Measurements from ENCODE around the gene DCC. TPM values are rescaled to one million over a fixed set of nuclear protein-coding genes. Genes with fewer than 3 reads are reported as not detected.

Gene DCC
- total RNA-seq, 2 experiments from 2014 or later, result not detected

DNA sequence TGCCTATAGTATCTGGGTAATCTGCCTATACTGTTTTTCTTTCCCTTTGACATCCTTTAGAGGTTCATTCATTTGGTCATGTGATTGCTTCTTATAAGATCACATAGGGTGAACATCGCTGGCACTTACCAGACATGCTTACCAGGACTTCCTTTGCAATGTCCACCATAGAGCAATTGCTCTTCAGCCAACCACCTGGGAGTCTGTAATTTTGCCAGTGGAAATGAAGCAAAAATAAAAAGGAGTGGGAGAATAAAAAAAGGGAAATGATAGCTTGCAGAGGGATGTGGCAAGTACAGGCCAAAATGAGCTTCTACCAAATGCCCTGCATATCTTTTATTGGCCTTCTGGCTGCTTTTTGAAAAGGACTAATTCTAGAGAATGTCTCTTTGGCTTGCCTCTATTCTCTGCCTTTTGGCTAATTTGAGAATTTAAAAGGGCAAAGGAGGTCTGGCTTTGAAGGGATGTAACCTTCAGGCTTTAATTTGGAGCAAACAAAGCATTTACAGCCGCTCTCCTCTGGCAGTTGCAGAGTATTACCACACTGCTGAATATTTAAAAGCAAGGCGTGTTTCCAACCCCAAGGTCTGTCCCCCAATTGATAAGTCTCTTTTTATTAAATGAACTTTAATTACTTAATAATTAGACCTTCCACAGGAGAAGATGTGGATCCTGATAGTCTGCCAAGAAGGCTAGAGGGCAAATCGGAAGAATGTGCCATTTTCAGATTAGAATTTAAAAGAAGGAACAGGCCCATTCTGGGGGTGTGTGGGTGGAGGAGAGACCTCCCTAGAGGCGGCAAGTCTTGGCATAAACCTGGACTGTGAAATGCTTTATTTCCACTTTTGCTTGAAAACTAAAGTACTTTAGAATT is 557.9 kb downstream of the DCC start:
- Mint-ChIP-seq H3K4me1 (ENCODE audit: low read depth) (no peaks in the 10 kb centered on the region), H3K36me3 (ENCODE audit: low read depth) (no peaks in the 10 kb centered on the region), H3K27ac (no peak overlapping the region), H3K27me3 (ENCODE audit: low read depth) (no peaks in the 10 kb centered on the region), H3K9me3 (ENCODE audit: insufficient read depth) (no peaks in the 10 kb centered on the region), H3K4me3 (no peak overlapping the region)
- ChIA-PET CTCF (no interaction called here), POLR2A (no interaction called here)
- no peak for DNase-seq
- no peak for ATAC-seq

DNA sequence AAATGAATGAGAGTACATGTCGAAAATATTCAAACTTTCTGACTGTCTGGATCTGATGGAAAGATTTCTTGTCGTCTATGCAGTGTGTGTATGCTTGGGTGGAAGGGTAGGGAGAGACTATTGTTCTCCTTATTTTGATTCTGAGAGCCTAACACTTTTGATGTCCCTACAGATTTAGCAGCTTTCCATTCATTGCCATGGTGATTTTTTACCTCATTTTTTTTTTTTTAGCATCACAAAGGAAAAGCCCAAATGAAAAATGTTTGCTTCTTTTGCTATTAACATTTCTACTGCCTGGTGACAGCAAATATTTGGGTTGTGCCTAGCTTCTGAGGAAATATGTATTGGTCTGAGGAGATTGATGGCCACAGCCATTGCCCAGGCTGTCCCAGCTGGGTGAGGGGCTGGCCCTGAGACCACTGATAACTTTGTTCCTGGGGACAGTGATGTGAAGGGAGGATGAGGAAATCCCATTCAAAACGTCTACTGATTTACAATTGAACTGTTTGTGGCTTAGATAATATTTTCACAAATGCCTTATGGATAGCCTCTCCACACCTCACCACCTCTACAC is 558.6 kb downstream of the DCC start:
- no peaks in the 10 kb centered on the region for H3K4me1 Mint-ChIP-seq (ENCODE audit: low read depth)
- ChIA-PET POLR2A (no interaction called here), CTCF (no interaction called here)
- H3K4me3 Mint-ChIP-seq, result no peak overlapping the region
- H3K36me3 Mint-ChIP-seq (ENCODE audit: low read depth), result no peaks in the 10 kb centered on the region
- no peak overlapping the region for H3K27ac Mint-ChIP-seq
- no peaks in the 10 kb centered on the region for H3K9me3 Mint-ChIP-seq (ENCODE audit: insufficient read depth)
- DNase-seq, result no peak
- no peak for ATAC-seq
- H3K27me3 Mint-ChIP-seq (ENCODE audit: low read depth), result no peaks in the 10 kb centered on the region

DNA sequence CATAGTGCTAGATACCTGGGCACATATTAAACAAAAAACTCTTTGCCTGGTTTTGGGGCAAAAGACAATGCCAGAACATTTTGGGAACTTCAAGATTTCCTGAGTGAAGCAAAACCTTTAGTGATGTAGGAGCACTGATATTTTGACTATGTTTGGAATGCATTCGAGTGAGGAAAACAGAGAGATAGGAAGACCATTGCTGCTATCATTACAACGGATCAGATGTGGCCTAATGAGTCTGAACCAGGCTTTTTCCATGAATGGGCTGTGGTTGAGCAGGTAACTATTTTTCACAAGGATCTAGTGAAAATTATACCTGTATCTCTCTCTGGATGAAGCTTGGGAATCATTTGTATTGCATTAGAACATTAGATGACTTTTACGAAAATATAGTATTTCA is 562.2 kb downstream of the DCC start:
- CTCF ChIA-PET, result no interaction called here

DNA sequence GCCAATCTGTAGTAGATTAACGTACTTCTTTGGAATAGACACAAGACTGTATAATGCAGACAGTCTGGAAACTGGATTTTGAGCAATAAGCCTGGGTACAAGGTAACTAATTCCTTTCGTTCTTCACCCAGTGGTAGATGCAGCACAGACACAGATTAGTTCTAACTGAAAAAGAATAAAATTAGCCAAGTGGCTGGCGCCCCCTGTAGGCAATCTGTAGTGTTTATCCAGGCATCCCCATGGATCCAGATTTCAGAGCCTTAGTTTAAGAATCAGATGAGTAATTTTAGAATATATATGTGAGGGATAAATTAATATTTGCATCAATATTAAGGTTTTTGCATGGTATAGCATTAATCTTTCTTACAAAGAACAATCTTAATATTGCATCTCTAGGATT is 563.9 kb downstream of the DCC start:
- H3K27ac Mint-ChIP-seq, result no peak overlapping the region
- ChIA-PET CTCF (no interaction called here), POLR2A (no interaction called here)
- peak; percentile 20 for DNase-seq
- H3K9me3 Mint-ChIP-seq (ENCODE audit: insufficient read depth), result no peaks in the 10 kb centered on the region
- no peaks in the 10 kb centered on the region for H3K36me3 Mint-ChIP-seq (ENCODE audit: low read depth)
- no peak overlapping the region for H3K4me3 Mint-ChIP-seq
- no peaks in the 10 kb centered on the region for H3K27me3 Mint-ChIP-seq (ENCODE audit: low read depth)
- ATAC-seq, result no peak
- H3K4me1 Mint-ChIP-seq (ENCODE audit: low read depth), result no peaks in the 10 kb centered on the region

More for the DNA sequence above, 562.2 kb downstream of the DCC start:
- no peak for ATAC-seq
- Mint-ChIP-seq H3K27me3 (ENCODE audit: low read depth) (no peaks in the 10 kb centered on the region), H3K9me3 (ENCODE audit: insufficient read depth) (no peaks in the 10 kb centered on the region), H3K27ac (no peak overlapping the region), H3K4me1 (ENCODE audit: low read depth) (no peaks in the 10 kb centered on the region), H3K4me3 (no peak overlapping the region), H3K36me3 (ENCODE audit: low read depth) (no peaks in the 10 kb centered on the region)
- DNase-seq, result no peak
- POLR2A ChIA-PET, result no interaction called here

DNA sequence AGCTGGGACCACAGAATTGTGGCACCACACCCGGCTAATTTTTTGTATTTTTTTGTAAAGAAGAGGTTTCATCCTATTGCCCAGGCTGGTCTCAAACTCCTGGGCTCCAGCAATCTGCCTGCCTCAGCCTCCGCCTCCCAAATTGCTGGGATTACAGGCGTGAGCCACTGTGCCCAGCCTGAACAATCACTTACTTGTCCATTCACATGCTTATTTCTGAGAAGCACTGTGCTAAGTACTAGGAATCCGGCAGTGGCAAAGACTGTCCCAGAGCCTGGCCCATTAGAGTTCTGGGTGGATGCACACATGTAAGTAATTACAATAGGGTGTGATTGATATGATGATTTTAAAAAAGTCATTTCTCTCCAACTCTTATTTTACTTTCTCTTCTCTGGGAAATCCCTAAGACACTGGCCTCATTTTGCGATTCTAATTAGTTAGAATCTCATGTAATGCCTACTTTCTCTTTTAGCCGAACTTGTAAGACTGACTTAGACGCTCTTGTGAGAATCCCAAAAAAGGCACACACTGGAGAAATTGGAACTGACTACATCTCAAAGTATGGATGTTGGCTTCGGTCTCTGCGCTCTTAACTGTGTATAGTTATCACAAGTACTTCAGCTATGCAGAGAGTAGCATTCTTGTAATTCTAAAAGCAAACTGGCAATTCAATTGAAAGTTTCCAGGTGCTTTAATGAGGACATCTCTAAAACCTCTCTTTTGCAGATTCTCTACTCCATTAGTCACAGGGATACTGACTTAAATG is 567.7 kb downstream of the DCC start:
- Mint-ChIP-seq H3K9me3 (ENCODE audit: insufficient read depth) (no peaks in the 10 kb centered on the region), H3K4me1 (ENCODE audit: low read depth) (no peaks in the 10 kb centered on the region), H3K4me3 (no peak overlapping the region), H3K27ac (no peak overlapping the region), H3K36me3 (ENCODE audit: low read depth) (no peaks in the 10 kb centered on the region), H3K27me3 (ENCODE audit: low read depth) (no peaks in the 10 kb centered on the region)
- no peak for ATAC-seq
- ChIA-PET POLR2A (no interaction called here), CTCF (no interaction called here)
- no peak for DNase-seq

DNA sequence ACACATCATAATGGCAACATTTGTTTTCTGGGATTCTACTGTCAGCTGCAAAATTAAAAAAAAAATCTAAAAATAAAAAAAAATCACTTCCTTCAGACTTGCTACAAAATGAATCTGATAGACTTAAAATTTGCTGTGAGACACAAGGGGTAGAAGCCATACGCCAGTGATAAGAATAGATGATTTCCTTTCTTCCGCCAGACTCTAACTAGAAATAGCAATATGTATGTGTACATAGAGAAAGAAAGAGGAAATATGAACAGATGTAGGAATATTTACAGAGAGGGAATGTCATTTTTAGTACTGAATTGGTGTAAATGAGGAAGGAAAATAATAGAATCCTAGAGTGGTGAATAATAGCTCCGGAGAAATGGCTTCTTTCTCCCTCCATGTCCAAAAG is 574.2 kb downstream of the DCC start:
- CTCF ChIA-PET, result no interaction called here
- POLR2A ChIA-PET, result no interaction called here

DNA sequence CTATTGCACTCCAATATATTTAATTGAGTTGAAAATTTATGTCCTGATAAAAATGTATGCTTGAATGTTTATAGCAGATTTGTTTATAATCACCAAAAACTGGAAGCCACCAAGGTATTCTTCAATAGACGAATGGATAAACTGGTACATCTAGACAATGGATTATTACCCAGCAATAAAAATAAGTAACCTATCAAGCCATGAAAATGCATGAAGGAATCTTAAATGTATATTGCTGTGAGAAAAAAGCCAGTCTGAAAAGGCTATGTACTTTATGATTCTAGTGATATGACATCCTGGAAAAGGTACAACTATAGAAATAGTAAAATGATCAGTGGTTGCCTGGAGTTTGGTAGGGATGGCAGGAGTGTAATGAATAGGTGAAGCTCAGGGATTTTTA is 580.7 kb downstream of the DCC start:
- DNase-seq (no peak), ATAC-seq (no peak)
- ChIA-PET CTCF (no interaction called here), POLR2A (no interaction called here)
- no peaks in the 10 kb centered on the region for H3K27me3 Mint-ChIP-seq (ENCODE audit: low read depth)
- H3K4me3 Mint-ChIP-seq, result no peak overlapping the region
- no peaks in the 10 kb centered on the region for H3K9me3 Mint-ChIP-seq (ENCODE audit: insufficient read depth)
- no peak overlapping the region for H3K27ac Mint-ChIP-seq
- H3K4me1 Mint-ChIP-seq (ENCODE audit: low read depth), result no peaks in the 10 kb centered on the region
- H3K36me3 Mint-ChIP-seq (ENCODE audit: low read depth), result no peaks in the 10 kb centered on the region

More for the DNA sequence above, 574.2 kb downstream of the DCC start:
- Mint-ChIP-seq H3K27me3 (ENCODE audit: low read depth) (no peaks in the 10 kb centered on the region), H3K4me1 (ENCODE audit: low read depth) (no peaks in the 10 kb centered on the region), H3K36me3 (ENCODE audit: low read depth) (no peaks in the 10 kb centered on the region), H3K9me3 (ENCODE audit: insufficient read depth) (no peaks in the 10 kb centered on the region), H3K27ac (no peak overlapping the region), H3K4me3 (no peak overlapping the region)
- no peak for DNase-seq
- no peak for ATAC-seq

DNA sequence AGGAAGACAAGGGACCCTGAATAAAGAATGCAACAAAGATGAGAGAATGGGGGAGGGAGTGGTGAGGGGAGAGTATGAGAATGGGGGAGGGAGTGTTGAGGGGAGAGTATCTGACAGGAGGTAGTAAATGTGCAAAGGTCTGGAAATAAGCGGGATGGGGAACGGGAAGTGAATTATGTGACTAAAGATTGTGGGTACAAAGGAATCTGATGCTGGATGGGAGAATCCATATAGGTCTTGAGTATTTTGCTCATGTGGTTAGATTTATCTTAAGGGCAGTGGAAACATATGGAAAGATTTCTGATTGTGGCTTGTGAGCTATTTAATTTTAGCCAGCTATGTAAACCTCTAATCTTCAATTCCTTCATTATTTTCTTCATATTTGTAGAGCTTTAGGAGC is 593.4 kb downstream of the DCC start:
- Mint-ChIP-seq H3K4me3 (no peak overlapping the region), H3K4me1 (ENCODE audit: low read depth) (no peaks in the 10 kb centered on the region), H3K36me3 (ENCODE audit: low read depth) (no peaks in the 10 kb centered on the region), H3K27me3 (ENCODE audit: low read depth) (no peaks in the 10 kb centered on the region), H3K27ac (no peak overlapping the region), H3K9me3 (ENCODE audit: insufficient read depth) (peaks cover 5% of the 10 kb centered on the region)
- POLR2A ChIA-PET, result no interaction called here
- ATAC-seq (no peak), DNase-seq (no peak)
- CTCF ChIA-PET, result no interaction called here

DNA sequence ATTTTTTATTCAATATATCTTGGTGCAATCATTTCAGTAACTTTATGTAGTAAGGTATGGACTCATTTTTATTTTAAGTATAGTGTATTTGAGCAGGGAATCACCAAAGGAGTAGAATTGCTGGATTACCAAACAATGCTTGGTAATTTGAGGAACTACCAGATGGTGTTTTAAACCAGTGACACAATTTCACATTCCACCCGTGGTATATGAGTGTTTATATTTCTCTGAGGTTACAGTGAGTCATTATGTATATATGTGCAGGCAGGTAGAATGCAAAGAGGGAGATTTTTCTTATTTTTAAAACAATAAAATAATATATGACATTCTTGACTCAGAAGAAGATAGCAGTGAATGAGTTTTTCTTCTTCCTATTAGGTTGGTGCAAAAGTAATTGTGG is 596.9 kb downstream of the DCC start:
- Mint-ChIP-seq H3K27me3 (ENCODE audit: low read depth) (no peaks in the 10 kb centered on the region), H3K36me3 (ENCODE audit: low read depth) (no peaks in the 10 kb centered on the region), H3K4me1 (ENCODE audit: low read depth) (no peaks in the 10 kb centered on the region), H3K27ac (no peak overlapping the region), H3K4me3 (no peak overlapping the region), H3K9me3 (ENCODE audit: insufficient read depth) (no peaks in the 10 kb centered on the region)
- DNase-seq (no peak), ATAC-seq (no peak)
- POLR2A ChIA-PET, result no interaction called here
- CTCF ChIA-PET, result no interaction called here

DNA sequence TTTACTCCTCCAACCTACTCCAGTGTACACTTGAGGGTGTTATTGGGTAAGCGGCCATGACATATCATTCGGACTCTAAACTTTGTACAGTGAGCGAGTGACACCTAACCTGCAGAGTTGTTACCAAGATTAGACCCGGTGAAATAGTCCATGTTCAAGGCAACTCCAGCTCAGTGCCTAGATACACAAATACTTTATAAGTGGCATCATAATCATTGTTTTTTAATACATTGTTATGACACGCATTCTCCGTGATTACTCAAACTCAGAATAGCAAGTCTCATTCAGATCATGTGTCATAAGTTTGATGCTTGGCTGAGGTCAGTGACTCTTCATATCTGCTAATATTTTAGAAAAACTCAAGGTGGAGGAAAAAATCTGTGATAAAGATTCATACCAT is 597.8 kb downstream of the DCC start:
- ChIA-PET CTCF (no interaction called here), POLR2A (no interaction called here)
- no peaks in the 10 kb centered on the region for H3K4me1 Mint-ChIP-seq (ENCODE audit: low read depth)
- no peak overlapping the region for H3K27ac Mint-ChIP-seq
- H3K4me3 Mint-ChIP-seq, result no peak overlapping the region
- ATAC-seq (no peak), DNase-seq (no peak)
- no peaks in the 10 kb centered on the region for H3K27me3 Mint-ChIP-seq (ENCODE audit: low read depth)
- H3K36me3 Mint-ChIP-seq (ENCODE audit: low read depth), result no peaks in the 10 kb centered on the region
- no peaks in the 10 kb centered on the region for H3K9me3 Mint-ChIP-seq (ENCODE audit: insufficient read depth)

DNA sequence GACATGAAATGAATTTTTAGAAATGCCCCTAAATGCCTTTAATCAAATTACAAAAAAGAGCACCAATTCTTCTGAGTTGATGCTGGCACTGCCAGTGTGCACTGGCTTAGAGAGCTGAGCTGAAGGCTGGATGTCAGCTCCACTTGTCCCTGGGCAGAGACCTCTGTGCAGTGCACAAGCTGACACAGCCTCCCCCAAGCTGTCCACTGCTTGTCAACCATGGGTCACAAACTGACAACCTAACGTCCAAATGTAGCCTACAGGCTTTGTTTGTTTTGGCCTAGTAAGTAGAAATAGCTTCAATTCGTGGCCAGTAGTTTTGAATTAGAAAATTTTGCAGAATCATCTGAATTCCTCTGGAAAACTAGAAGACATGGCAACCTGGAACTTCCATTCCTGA is 605.6 kb downstream of the DCC start:
- Mint-ChIP-seq H3K9me3 (ENCODE audit: insufficient read depth) (no peaks in the 10 kb centered on the region), H3K27ac (no peak overlapping the region), H3K4me3 (no peak overlapping the region), H3K27me3 (ENCODE audit: low read depth) (no peaks in the 10 kb centered on the region), H3K36me3 (ENCODE audit: low read depth) (no peaks in the 10 kb centered on the region), H3K4me1 (ENCODE audit: low read depth) (no peaks in the 10 kb centered on the region)
- ATAC-seq (no peak), DNase-seq (no peak)
- POLR2A ChIA-PET, result no interaction called here
- CTCF ChIA-PET, result no interaction called here

DNA sequence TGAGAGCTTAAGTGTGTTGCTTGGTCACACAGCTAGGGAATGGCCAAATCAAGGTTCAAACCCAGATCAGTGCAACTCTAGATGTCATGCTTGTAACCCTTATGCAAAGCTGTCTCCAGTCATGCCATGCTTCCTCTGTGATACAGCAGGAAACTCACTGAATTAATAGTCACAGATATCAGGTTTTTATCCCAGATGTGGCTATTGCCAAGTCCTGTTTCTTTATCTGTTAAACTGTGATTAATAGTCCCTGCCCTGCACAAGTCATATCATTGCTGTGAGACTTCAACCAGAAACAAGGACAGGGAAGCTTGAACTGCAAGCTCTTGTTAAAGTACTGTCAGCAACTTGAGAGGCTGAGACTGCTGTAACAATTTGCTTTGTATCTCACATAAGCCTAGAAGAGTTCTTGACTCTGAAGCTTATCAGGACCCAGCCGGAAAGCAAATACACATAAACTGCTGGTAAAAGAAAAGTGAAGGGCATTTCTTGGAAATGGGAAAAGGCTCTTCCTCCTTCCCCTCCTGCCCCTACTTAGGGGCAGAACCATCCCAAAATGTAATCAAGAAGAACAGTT is 609.0 kb downstream of the DCC start:
- ATAC-seq (no peak), DNase-seq (no peak)
- H3K4me3 Mint-ChIP-seq, result no peak overlapping the region
- CTCF ChIA-PET, result no interaction called here
- POLR2A ChIA-PET, result no interaction called here
- no peaks in the 10 kb centered on the region for H3K36me3 Mint-ChIP-seq (ENCODE audit: low read depth)
- H3K27me3 Mint-ChIP-seq (ENCODE audit: low read depth), result no peaks in the 10 kb centered on the region
- H3K4me1 Mint-ChIP-seq (ENCODE audit: low read depth), result no peaks in the 10 kb centered on the region
- peaks cover 4% of the 10 kb centered on the region for H3K9me3 Mint-ChIP-seq (ENCODE audit: insufficient read depth)
- H3K27ac Mint-ChIP-seq, result no peak overlapping the region

All from activated CD8-positive, alpha-beta T cell treated with anti-CD3 and anti-CD28 coated beads, Interleukin-2, amount 10 ng/mL, durations not matched to agents 7 days and 5 days (primary cell).